Astrocyte (in vitro differentiated cells and primary cell): ENCODE measurements around the gene SNX21. TPM values are rescaled to one million over a fixed set of nuclear protein-coding genes. Genes with fewer than 3 reads are reported as not detected.

Experiments used
- DNase-seq: peaks from one replicate; pipeline ENCODE4 v3.0.0-alpha.2; 2010; ENCODE audit warnings: low read depth
- FAIRE-seq: peaks from 2 replicates; lab custom pipeline; 2011; peaks lifted over from hg19 to GRCh38; lab: Jason Lieb, UNC
- H2AFZ ChIP-seq: 2 replicates; pipeline ENCODE4 v1.6.0; 2012; ENCODE audit warnings: low read depth, low read length, inconsistent platforms
- H3K27ac ChIP-seq: 2 replicates; pipeline ENCODE4 v1.5.1; 2011; ENCODE audit warnings: low read depth, low read length, inconsistent platforms
- H3K27me3 ChIP-seq: 2 replicates; pipeline ENCODE4 v1.6.0; 2011; ENCODE audit warnings: low read length, inconsistent platforms; ENCODE audit not compliant: insufficient read depth
- H3K36me3 ChIP-seq: 2 replicates; pipeline ENCODE4 v1.5.1; 2011; ENCODE audit warnings: low read length, inconsistent platforms; ENCODE audit not compliant: insufficient read depth
- H3K4me1 ChIP-seq: 2 replicates; pipeline ENCODE4 v1.5.1; 2011; ENCODE audit warnings: low read length, inconsistent platforms; ENCODE audit not compliant: insufficient read depth
- H3K4me2 ChIP-seq: 2 replicates; pipeline ENCODE4 v1.6.0; 2012; ENCODE audit warnings: low read length, inconsistent platforms
- H3K4me3 ChIP-seq: 2 replicates; pipeline ENCODE4 v1.5.1; 2011; ENCODE audit warnings: low read depth, mild to moderate bottlenecking, low read length, inconsistent platforms; ENCODE audit not compliant: insufficient read depth
- H3K79me2 ChIP-seq: 2 replicates; pipeline ENCODE4 v1.6.0; 2012; ENCODE audit warnings: mild to moderate bottlenecking, low read length, inconsistent platforms; ENCODE audit not compliant: insufficient read depth
- H3K9ac ChIP-seq: 2 replicates; pipeline ENCODE4 v1.6.0; 2012; ENCODE audit warnings: mild to moderate bottlenecking, low read length, inconsistent platforms
- H3K9me3 ChIP-seq: 2 replicates; pipeline ENCODE4 v1.5.1; 2012; ENCODE audit warnings: low read depth, mild to moderate bottlenecking, low read length, inconsistent platforms; ENCODE audit not compliant: insufficient read depth
- H4K20me1 ChIP-seq: 2 replicates; pipeline ENCODE4 v1.6.0; 2012; ENCODE audit warnings: low read length, inconsistent platforms; ENCODE audit not compliant: insufficient read depth
- H3K27ac Mint-ChIP-seq: one replicate; pipeline ENCODE4 v1.8.0; 2021; ENCODE audit warnings: mild to moderate bottlenecking, mixed read lengths; ENCODE audit not compliant: unreplicated experiment
- H3K27me3 Mint-ChIP-seq: one replicate; pipeline ENCODE4 v1.8.0; 2021; ENCODE audit warnings: low read depth, mixed read lengths; ENCODE audit not compliant: unreplicated experiment
- H3K36me3 Mint-ChIP-seq: one replicate; pipeline ENCODE4 v1.8.0; 2021; ENCODE audit warnings: low read depth, mixed read lengths; ENCODE audit not compliant: unreplicated experiment
- H3K4me1 Mint-ChIP-seq: one replicate; pipeline ENCODE4 v1.8.0; 2021; ENCODE audit warnings: low read depth, mixed read lengths; ENCODE audit not compliant: unreplicated experiment
- H3K4me3 Mint-ChIP-seq: one replicate; pipeline ENCODE4 v1.8.0; 2021; ENCODE audit warnings: mild to moderate bottlenecking, moderate library complexity, mixed read lengths; ENCODE audit not compliant: unreplicated experiment
- H3K9me3 Mint-ChIP-seq: one replicate; pipeline ENCODE4 v1.8.0; 2021; ENCODE audit warnings: mild to moderate bottlenecking, mixed read lengths; ENCODE audit not compliant: unreplicated experiment
- CTCF ChIP-seq: IDR thresholded peaks from 2 replicates; pipeline ENCODE4 v1.5.1; 2011; ENCODE audit warnings: low read depth, mild to moderate bottlenecking, inconsistent platforms, low read length, moderate library complexity; ENCODE audit not compliant: insufficient read depth
- EZH2 ChIP-seq: IDR thresholded peaks from 2 replicates; pipeline ENCODE4 v1.6.1; 2012; ENCODE audit warnings: mild to moderate bottlenecking, low read length, inconsistent platforms; ENCODE audit not compliant: insufficient read depth
- total RNA-seq: library from RNA; stranded (reverse); gene quantifications from 2 replicates; pipeline ENCODE4 v1.2.1, GENCODE V29; 2021

Gene SNX21
- total RNA-seq, 1 donor from 2014 or later: 13.3 TPM

- H3K27ac Mint-ChIP-seq: no peak overlapping the region
- Histone ChIP-seq H3K27ac (no peak overlapping the region), H3K36me3 (peaks cover 24% of the 10 kb centered on the region)
Observed at GRCh38 chr20:45841407-45842129, 8.0 kb downstream of the SNX21 start.

GRCh38 chr20:45842169-45842812 is 8.7 kb downstream of the SNX21 start:
- DNase-seq (no peak), FAIRE-seq (no peak)
- no peaks in the 10 kb centered on the region for H3K4me1 ChIP-seq
- no peak for TF ChIP-seq CTCF
- no peak for TF ChIP-seq EZH2
- H3K27me3 ChIP-seq: no peaks in the 10 kb centered on the region
- H3K79me2 ChIP-seq: no peaks in the 10 kb centered on the region
- H3K9me3 ChIP-seq: no peaks in the 10 kb centered on the region
- H3K27ac ChIP-seq: no peak overlapping the region
- H3K4me3 Mint-ChIP-seq: no peak overlapping the region
- H3K4me1 Mint-ChIP-seq: no peaks in the 10 kb centered on the region
- H2AFZ ChIP-seq: no peak overlapping the region
- peaks cover 12% of the 10 kb centered on the region for H4K20me1 ChIP-seq
- no peaks in the 10 kb centered on the region for H3K9me3 Mint-ChIP-seq
- peaks cover 20% of the 10 kb centered on the region for H3K36me3 Mint-ChIP-seq
- no peak overlapping the region for H3K9ac ChIP-seq
- H3K27ac Mint-ChIP-seq: no peak overlapping the region
- peaks cover 21% of the 10 kb centered on the region for H3K36me3 ChIP-seq
- H3K4me3 ChIP-seq: no peak overlapping the region
- no peak overlapping the region for H3K4me2 ChIP-seq
- H3K27me3 Mint-ChIP-seq: no peaks in the 10 kb centered on the region

More at GRCh38 chr20:45841407-45842129, 8.0 kb downstream of the SNX21 start:
- H3K9me3 ChIP-seq: no peaks in the 10 kb centered on the region
- H3K79me2 ChIP-seq: no peaks in the 10 kb centered on the region
- no peak overlapping the region for H3K4me3 ChIP-seq
- Mint-ChIP-seq H3K4me1 (peaks cover 4% of the 10 kb centered on the region), H3K36me3 (peaks cover 23% of the 10 kb centered on the region), H3K4me3 (no peak overlapping the region), H3K9me3 (no peaks in the 10 kb centered on the region), H3K27me3 (no peaks in the 10 kb centered on the region)
- no peaks in the 10 kb centered on the region for H3K27me3 ChIP-seq
- peaks cover 17% of the 10 kb centered on the region for H4K20me1 ChIP-seq
- H3K4me1 ChIP-seq: no peaks in the 10 kb centered on the region
- no peak overlapping the region for H3K4me2 ChIP-seq
- no peak for FAIRE-seq
- no peak for DNase-seq
- no peak overlapping the region for H2AFZ ChIP-seq
- no peak overlapping the region for H3K9ac ChIP-seq
- no peak for TF ChIP-seq CTCF
- no peak for TF ChIP-seq EZH2

- no peaks in the 10 kb centered on the region for H3K27me3 Mint-ChIP-seq
- Histone ChIP-seq H3K4me3 (no peak overlapping the region), H3K9me3 (no peaks in the 10 kb centered on the region), H3K27ac (no peak overlapping the region), H2AFZ (no peak overlapping the region), H3K27me3 (no peaks in the 10 kb centered on the region), H3K4me1 (no peaks in the 10 kb centered on the region), H3K4me2 (no peak overlapping the region), H3K79me2 (no peaks in the 10 kb centered on the region), H3K9ac (no peak overlapping the region), H3K36me3 (peaks cover 21% of the 10 kb centered on the region), H4K20me1 (peaks cover 12% of the 10 kb centered on the region)
- H3K36me3 Mint-ChIP-seq: peaks cover 20% of the 10 kb centered on the region
- no peak for TF ChIP-seq EZH2
- no peak for TF ChIP-seq CTCF
- no peaks in the 10 kb centered on the region for H3K4me1 Mint-ChIP-seq
- no peak for FAIRE-seq
- no peak overlapping the region for H3K27ac Mint-ChIP-seq
- no peak overlapping the region for H3K4me3 Mint-ChIP-seq
- DNase-seq: no peak
- no peaks in the 10 kb centered on the region for H3K9me3 Mint-ChIP-seq
Observed at GRCh38 chr20:45843506-45843905, 9.9 kb downstream of the SNX21 start.
